Omental fat pad (tissue), 4 donors: ENCODE results near the gene FILIP1. TPM values are rescaled to one million over a fixed set of nuclear protein-coding genes. Genes with fewer than 3 reads are reported as not detected.
"Not testable (repeated sequence)": the region's sequence is repeated elsewhere in the genome, so short reads cannot be mapped to it uniquely, and the experiment has no call there.

Experiments
- ATAC-seq: fragments of 150-250 bp; one replicate; pipeline ENCODE4 v1.9.1; 2016; ENCODE audit warnings: mild to moderate bottlenecking, moderate library complexity; ENCODE audit not compliant: low FRiP score
- DNase-seq: peaks from one replicate; pipeline ENCODE4 v3.0.0-alpha.2; 2019; ENCODE audit warnings: low spot score
- total RNA-seq, 4 donors: library from RNA; depleted of rRNA; stranded (reverse); fragments of >200 nt; gene quantifications; one replicate each; pipeline ENCODE4 v1.1.0, GENCODE V29; 2016
- TF ChIP-seq, protein P1 (sequence below), 3 donors: fragments of 450-650 bp; IDR thresholded peaks; one replicate each; pipeline ENCODE4 v1.5.1; 2016 to 2017; ENCODE audit warnings: antibody characterized with exemption in 3 of 3, mild to moderate bottlenecking in 3 of 3, moderate library complexity in 2 of 3

The FILIP1 gene
- total RNA-seq, 4 donors from 2014 or later = 3.0 to 15.9 (median 5.7) TPM

- TF ChIP-seq, protein P1, sequence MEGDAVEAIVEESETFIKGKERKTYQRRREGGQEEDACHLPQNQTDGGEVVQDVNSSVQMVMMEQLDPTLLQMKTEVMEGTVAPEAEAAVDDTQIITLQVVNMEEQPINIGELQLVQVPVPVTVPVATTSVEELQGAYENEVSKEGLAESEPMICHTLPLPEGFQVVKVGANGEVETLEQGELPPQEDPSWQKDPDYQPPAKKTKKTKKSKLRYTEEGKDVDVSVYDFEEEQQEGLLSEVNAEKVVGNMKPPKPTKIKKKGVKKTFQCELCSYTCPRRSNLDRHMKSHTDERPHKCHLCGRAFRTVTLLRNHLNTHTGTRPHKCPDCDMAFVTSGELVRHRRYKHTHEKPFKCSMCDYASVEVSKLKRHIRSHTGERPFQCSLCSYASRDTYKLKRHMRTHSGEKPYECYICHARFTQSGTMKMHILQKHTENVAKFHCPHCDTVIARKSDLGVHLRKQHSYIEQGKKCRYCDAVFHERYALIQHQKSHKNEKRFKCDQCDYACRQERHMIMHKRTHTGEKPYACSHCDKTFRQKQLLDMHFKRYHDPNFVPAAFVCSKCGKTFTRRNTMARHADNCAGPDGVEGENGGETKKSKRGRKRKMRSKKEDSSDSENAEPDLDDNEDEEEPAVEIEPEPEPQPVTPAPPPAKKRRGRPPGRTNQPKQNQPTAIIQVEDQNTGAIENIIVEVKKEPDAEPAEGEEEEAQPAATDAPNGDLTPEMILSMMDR (IDR thresholded peaks at IDR 0.05) = no peak
- ATAC-seq (no peak), DNase-seq (no peak)
Observed at GRCh38 chr6:75444899-75445298, 48.7 kb downstream of the FILIP1 start.

DNA sequence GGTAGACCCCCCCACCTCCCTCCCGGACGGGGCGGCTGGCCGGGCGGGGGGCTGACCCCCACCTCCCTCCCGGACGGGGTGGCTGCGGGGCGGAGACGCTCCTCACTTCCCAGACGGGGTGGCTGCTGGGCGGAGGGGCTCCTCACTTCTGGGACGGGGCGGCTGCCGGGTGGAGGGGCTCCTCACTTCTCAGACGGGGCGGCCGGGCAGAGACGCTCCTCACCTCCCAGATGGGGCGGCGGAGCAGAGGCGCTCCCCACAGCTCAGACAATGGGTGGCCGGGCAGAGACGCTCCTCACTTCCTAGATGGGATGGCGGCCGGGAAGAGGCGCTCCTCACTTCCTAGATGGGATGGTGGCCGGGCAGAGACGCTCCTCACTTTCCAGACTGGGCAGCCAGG lies 51.7 kb downstream of the FILIP1 start:
- DNase-seq, ATAC-seq: not testable (repeated sequence)

DNA sequence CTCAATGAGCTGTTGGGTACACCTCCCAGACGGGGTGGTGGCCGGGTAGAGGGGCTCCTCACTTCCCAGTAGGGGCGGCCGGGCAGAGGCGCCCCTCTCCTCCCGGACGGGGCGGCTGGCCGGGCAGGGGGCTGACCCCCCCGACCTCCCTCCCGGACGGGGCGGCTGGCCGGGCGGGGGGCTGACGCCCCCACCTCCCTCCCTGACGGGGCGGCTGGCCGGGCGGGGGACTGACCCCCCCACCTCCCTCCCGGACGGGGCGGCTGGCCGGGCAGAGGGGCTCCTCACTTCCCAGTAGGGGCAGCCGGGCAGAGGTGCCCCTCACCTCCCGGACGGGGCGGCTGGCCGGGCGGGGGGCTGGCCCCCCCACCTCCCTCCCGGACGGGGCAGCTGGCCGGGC lies 52.1 kb downstream of the FILIP1 start:
- DNase-seq, ATAC-seq: not testable (repeated sequence)

DNA sequence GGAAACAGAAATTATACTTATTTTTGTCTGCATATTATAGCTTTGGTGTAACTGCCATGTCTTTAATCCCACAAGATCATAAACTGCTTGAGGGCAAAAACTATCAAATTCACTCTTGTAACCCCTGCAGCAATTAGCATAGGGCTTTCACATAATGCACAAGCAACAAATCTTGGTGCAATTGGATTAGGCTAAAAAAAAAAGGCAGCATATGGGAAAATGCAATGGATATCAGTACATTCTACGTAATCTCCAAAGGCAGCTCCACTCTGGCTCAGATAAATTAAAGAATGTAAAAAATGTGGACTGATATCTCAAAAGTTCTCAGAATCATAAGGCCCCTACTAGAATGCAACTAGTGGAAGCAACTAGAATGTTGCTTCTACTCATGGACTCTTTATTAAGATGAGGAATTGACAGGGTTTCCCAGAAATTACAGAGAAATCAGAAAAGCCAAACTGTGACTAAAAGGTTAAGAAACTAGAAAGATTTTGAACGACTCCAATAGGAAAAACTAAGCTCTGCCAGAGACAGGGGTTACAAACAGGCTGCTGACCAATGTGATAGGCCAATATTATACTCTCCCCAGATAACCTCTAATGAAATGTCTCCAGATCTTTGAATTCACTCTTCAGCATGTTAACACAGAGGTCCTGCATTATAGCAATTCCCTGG lies 55.0 kb downstream of the FILIP1 start:
- TF ChIP-seq, protein P1 (IDR thresholded peaks at IDR 0.05) = no peak
- no peak for ATAC-seq

GRCh38 chr6:75438013-75438431 lies 55.6 kb downstream of the FILIP1 start:
- ATAC-seq (no peak), DNase-seq (no peak)
- TF ChIP-seq, protein P1 (IDR thresholded peaks at IDR 0.05) = no peak

More for the DNA sequence above, 55.0 kb downstream of the FILIP1 start:
- no peak for DNase-seq

DNA sequence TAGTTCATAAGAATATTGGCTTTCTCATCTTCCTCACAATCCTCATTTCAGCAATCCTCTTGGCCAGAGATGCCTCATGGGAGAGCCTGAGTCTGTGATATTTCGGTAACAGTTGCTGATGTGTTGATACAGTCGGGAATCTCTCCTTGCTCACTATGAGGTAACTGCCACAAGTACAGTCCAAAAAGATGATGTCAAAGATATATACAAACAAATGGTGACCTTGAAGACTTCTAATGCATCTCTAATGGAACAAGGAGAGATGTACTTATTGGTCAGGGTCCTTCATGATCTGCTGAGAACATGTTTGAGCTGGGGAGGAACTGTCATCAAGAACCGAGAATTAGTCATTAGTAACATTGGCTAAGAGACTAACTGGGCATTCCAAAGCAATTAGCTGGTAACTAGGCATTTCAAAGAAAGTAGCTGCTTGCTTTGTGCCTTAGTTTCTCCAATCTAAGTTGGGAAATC lies 56.1 kb downstream of the FILIP1 start:
- DNase-seq (no peak), ATAC-seq (peak; percentile 94)
- TF ChIP-seq, protein P1 (IDR thresholded peaks at IDR 0.05) = no peak

- TF ChIP-seq, protein P1 (IDR thresholded peaks at IDR 0.05) = no peak
- DNase-seq (no peak), ATAC-seq (peak; percentile 69)
Observed at GRCh38 chr6:75436869-75437268, 56.7 kb downstream of the FILIP1 start.

- not testable (repeated sequence) for ATAC-seq, DNase-seq
Observed at GRCh38 chr6:75432809-75433208, 60.8 kb downstream of the FILIP1 start.
